Ovary (tissue), 9 donors: ENCODE results near the gene HERC3. TPM values are rescaled to one million over a fixed set of nuclear protein-coding genes. Genes with fewer than 3 reads are reported as not detected.

ENCODE experiments used
- DNase-seq, 5 donors: peaks; one replicate each; pipeline ENCODE4 v3.0.0-alpha.2; 2019 to 2020
- H3K27ac ChIP-seq, 2 donors: fragments of 200-600 bp; one replicate each; pipeline versions ENCODE4 v1.5.1 to v1.8.0; 2019 to 2022
- H3K27me3 ChIP-seq: fragments of 200-600 bp; one replicate; pipeline ENCODE4 v1.8.0; 2022
- H3K36me3 ChIP-seq: fragments of 200-600 bp; sonication (generic); one replicate; pipeline ENCODE4 v1.5.1; 2019
- H3K4me1 ChIP-seq: one replicate; pipeline ENCODE4 v1.8.1; 2013; ENCODE audit warnings: mild to moderate bottlenecking, moderate library complexity; ENCODE audit not compliant: insufficient read depth
- H3K4me3 ChIP-seq: fragments of 200-600 bp; sonication (generic); one replicate; pipeline ENCODE4 v1.5.1; 2017
- H3K9me3 ChIP-seq, 2 donors: fragments of 200-600 bp in 1 of 2; sonication (generic) in 1 of 2; one replicate each; pipeline versions ENCODE4 v1.5.1 to v1.8.1; 2013 to 2019; ENCODE audit warnings: mild to moderate bottlenecking in 1 of 2, moderate library complexity in 1 of 2
- EP300 ChIP-seq: sonication (generic); formaldehyde crosslinking; IDR thresholded peaks from one replicate; pipeline ENCODE4 v1.6.1; 2017; ENCODE audit warnings: antibody characterized with exemption
- POLR2A ChIP-seq: fragments of 450-650 bp; IDR thresholded peaks from one replicate; pipeline ENCODE4 v1.6.1; 2017; ENCODE audit warnings: antibody characterized with exemption, mild to moderate bottlenecking, moderate library complexity
- WGBS, 3 donors: extraction: QIAGEN DNeasy Blood & Tissue Kit in 1 of 3; methylation state at CpG; one replicate each; pipeline versions ENCODE4 v1.1.5 to v1.1.7; 2013 to 2017; 5-methylcytosine and 5-hydroxymethylcytosine counted together
- intact Hi-C, 4 donors: fragments of 100-400 bp; cut with DNase I; formaldehyde crosslinking; loops; one replicate each; pipeline versions ENCODE4 v1.11.0 to v1.15.1; 2022 to 2023
- polyA plus RNA-seq, 2 donors: library from polyadenylated mRNA; stranded (reverse); fragments of 200-250 nt in 1 of 2; fragments of 350-450 nt in 1 of 2; fragmentation: Illumina TruSeq in 1 of 2; extraction: RNeasy Lipid Tissue Mini Kit (QIAGEN cat#74804) in 1 of 2; gene quantifications; one replicate each; pipeline ENCODE4 v1.2.3, GENCODE V29; 2013 to 2014
- total RNA-seq, 7 donors: library from RNA; depleted of rRNA in 2 of 7; stranded (reverse); fragments of >200 nt in 2 of 7; fragmentation: NEBNext Ultra II Directional in 3 of 7; extraction: Animal tissue kit (Norgen Biotek cat#: 25700) in 3 of 7; gene quantifications; one replicate each; pipeline versions ENCODE4 v1.1.0 to v1.2.4, GENCODE V29; 2016 to 2023
- TF ChIP-seq, protein P1 (sequence below), 3 donors: fragments of 450-650 bp in 2 of 3; fragments of 200-600 bp in 1 of 3; IDR thresholded peaks; one replicate each; pipeline versions ENCODE4 v1.5.1 to v1.8.0; 2016 to 2022; ENCODE audit warnings: antibody characterized with exemption in 3 of 3, mild to moderate bottlenecking in 1 of 3
- donor health status: DM: no; HTN: no; CAD: no; lungs with moderate emphysema.
- donor health status: DM: no; HTN: no; CAD: no.
- donor health status: Bipolar disorder and iron deficiency.
- donor health status: DM: yes; HTN: yes; CAD: no.
- donor health status: DM: no; HTN: no; CAD: no.
- donor health status: DM: yes; HTN: yes; CAD: no.

Gene HERC3
- total and polyA plus RNA-seq, 9 donors = 10.3 to 30.9 (median 24.2) TPM

- Histone ChIP-seq H3K36me3 (no peaks in the 10 kb centered on the region), H3K4me3 (no peak overlapping the region), H3K27me3 (no peaks in the 10 kb centered on the region), H3K4me1 (no peaks in the 10 kb centered on the region), H3K9me3 (no peaks in the 10 kb centered on the region), H3K27ac (no peak overlapping the region)
- WGBS, 3 donors = 37 to 47% (median 39%) methylated on average over 4 of the region's 4 CpGs
- intact Hi-C loops = loop anchor here in 1 of 4 donors (10.0 kb wide), 1 partner anchor 124 kb away; no protein-coding TSS in a partner anchor
- TF ChIP-seq, protein P1, sequence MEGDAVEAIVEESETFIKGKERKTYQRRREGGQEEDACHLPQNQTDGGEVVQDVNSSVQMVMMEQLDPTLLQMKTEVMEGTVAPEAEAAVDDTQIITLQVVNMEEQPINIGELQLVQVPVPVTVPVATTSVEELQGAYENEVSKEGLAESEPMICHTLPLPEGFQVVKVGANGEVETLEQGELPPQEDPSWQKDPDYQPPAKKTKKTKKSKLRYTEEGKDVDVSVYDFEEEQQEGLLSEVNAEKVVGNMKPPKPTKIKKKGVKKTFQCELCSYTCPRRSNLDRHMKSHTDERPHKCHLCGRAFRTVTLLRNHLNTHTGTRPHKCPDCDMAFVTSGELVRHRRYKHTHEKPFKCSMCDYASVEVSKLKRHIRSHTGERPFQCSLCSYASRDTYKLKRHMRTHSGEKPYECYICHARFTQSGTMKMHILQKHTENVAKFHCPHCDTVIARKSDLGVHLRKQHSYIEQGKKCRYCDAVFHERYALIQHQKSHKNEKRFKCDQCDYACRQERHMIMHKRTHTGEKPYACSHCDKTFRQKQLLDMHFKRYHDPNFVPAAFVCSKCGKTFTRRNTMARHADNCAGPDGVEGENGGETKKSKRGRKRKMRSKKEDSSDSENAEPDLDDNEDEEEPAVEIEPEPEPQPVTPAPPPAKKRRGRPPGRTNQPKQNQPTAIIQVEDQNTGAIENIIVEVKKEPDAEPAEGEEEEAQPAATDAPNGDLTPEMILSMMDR (IDR thresholded peaks at IDR 0.05) = peak in 1 of 3 donors; percentile 33
- TF ChIP-seq EP300 = no peak
- DNase-seq = peak in 2 of 5 donors; percentile 22 to 41
These were observed 67.0 kb downstream of the HERC3 start for GRCh38 chr4:88659055-88659889.

GRCh38 chr4:88659890-88660208 is 67.6 kb downstream of the HERC3 start:
- no peaks in the 10 kb centered on the region for H3K27me3 ChIP-seq
- H3K9me3 ChIP-seq = no peaks in the 10 kb centered on the region
- no peak for DNase-seq
- no peak for TF ChIP-seq EP300
- no peak for TF ChIP-seq POLR2A
- H3K4me1 ChIP-seq = no peaks in the 10 kb centered on the region
- intact Hi-C loops = loop anchor here in 3 of 4 donors (10.0 kb wide), 2 partner anchors 125 to 135 kb away; partner anchors contain the start of gene PYURF (in 1 of the 3)
- H3K4me3 ChIP-seq = no peak overlapping the region
- H3K27ac ChIP-seq = no peak overlapping the region
- H3K36me3 ChIP-seq = no peaks in the 10 kb centered on the region

- no peaks in the 10 kb centered on the region for H3K36me3 ChIP-seq
- no peaks in the 10 kb centered on the region for H3K9me3 ChIP-seq
- no peaks in the 10 kb centered on the region for H3K27me3 ChIP-seq
- H3K27ac ChIP-seq = no peak overlapping the region
- intact Hi-C loops = loop anchor here in 2 of 4 donors (10.0 kb wide), 2 partner anchors 126 to 136 kb away; partner anchors contain the start of gene PYURF (in 1 of the 2)
- no peaks in the 10 kb centered on the region for H3K4me1 ChIP-seq
- TF ChIP-seq, protein P1 (IDR thresholded peaks at IDR 0.05) = no peak
- 87 to 90% (median 88%) methylated on average over 7 of the region's 7 CpGs for WGBS, 3 donors
- DNase-seq = no peak
- no peak overlapping the region for H3K4me3 ChIP-seq
These were observed 68.4 kb downstream of the HERC3 start for GRCh38 chr4:88660446-88661294.

DNA sequence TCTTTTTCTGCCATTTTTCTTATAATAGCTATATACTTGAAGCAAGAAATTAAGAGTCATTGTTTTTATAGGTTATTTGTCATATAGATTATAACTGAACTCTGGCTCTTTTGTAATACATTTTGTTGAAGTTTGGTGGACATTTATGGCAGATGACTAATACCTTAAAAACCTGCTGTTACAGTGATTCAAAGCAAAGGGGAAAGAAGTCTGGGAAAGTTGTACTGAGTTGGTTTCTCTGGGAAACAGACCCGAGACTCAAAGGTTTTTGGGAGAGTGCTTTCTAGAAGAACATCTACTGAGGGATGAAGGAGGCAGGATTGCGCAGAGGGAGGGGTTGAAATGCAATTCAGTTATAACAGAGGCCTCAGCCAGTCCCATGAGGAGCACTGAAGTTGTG is 69.5 kb downstream of the HERC3 start:
- no peaks in the 10 kb centered on the region for H3K27me3 ChIP-seq
- H3K4me3 ChIP-seq = no peak overlapping the region
- TF ChIP-seq, protein P1 (IDR thresholded peaks at IDR 0.05) = no peak
- TF ChIP-seq POLR2A (no peak), EP300 (no peak)
- H3K27ac ChIP-seq = no peak overlapping the region
- no peaks in the 10 kb centered on the region for H3K9me3 ChIP-seq
- no peak for DNase-seq
- WGBS, 3 donors = 73 to 80% (median 79%) methylated on average over 2 of the region's 2 CpGs
- H3K36me3 ChIP-seq = no peaks in the 10 kb centered on the region
- H3K4me1 ChIP-seq = no peaks in the 10 kb centered on the region
- intact Hi-C loops = loop anchor here in 2 of 4 donors (10.0 kb wide), 2 partner anchors 127 to 137 kb away; partner anchors contain the start of gene PYURF (in 1 of the 2)
